NCI-H2171 (cell line): Measurements from ENCODE around the gene CLEC6A.
A peak's percentile ranks its signal among the peaks of the same experiment; 100 is the strongest.
"Not testable (repeated sequence)": the region's sequence is repeated elsewhere in the genome, so short reads cannot be mapped to it uniquely, and the experiment has no call there.

ENCODE experiments used
- DNase-seq: peaks from one replicate; lab custom pipeline; 2025; lab: John Stamatoyannopoulos, UW

The CLEC6A gene

DNA sequence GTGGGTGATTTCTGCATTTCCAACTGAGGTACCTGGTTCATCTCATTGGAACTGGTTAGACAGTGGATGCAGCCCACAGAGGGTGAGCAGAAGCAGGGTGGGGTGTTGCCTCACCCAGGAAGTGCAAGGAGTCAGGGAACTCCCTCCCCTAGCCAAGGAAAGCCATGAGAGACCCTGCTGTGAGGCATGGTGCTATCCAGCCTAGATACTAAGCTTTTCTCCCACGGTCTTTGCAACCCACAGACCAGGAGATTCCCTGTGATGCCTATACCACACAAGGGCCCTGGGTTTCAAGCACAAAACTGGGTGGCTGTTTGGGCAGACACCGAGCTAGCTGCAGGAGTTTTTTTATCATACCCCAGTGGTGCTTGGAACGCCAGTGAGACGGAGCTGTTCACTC lies 39.9 kb downstream of the CLEC6A start:
- not testable (repeated sequence) for DNase-seq

DNA sequence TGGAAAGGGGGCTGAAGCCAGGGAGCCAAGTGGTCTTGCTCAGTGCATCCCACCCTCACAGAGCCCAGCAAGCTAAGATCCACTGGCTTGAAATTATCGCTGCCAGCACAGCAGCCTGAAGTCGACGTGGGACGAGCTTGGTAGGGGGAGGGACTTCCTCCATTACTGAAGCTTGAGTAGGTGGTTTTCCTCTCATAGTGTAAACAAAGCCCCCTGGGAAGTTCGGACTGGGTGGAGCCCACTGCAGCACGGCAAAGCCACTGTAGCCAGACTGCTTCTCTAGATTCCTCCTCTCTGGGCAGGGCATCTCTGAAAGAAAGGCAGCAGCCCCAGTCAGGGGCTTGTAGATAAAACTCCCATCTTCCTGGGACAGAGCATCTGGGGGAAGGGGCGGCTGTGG lies 40.3 kb downstream of the CLEC6A start:
- not testable (repeated sequence) for DNase-seq

DNA sequence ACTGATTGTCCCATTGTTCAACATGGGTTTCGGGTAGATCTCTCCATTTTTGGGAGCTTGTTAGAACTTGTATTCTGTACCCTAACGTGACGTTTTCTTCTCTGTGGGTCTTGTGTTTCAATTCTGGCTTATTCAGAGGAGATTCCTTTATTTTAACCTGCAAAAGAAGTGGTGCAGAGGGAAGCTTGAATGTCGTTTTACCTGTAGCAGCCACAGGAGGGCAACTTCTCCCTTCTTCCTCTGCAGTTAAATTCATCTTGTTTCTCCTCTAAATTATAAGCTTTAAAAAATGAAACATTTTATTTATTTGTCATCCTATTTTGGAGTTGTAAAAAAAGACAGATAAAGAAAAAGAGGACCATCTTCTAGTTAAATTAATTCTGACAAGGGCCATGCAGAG lies 43.9 kb downstream of the CLEC6A start:
- no peak for DNase-seq

DNA sequence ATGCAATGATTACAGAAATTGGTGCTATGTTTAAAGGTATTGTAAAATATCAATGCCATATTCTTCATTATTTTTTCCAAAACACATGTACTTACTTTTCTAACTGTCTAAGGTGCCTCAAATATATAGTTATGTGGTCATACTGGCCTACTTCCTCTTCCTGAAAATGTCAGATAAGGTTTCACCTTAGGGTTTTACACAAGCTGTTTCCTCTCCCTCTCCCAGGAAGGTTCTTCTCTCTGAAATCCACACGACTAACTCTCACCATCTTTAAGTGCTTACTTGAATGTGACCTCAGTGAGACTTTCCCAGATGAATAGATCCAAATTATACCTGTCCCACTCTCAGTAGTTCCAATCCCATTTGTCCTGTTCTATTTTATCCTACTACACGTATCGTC lies 46.0 kb downstream of the CLEC6A start:
- no peak for DNase-seq

DNA sequence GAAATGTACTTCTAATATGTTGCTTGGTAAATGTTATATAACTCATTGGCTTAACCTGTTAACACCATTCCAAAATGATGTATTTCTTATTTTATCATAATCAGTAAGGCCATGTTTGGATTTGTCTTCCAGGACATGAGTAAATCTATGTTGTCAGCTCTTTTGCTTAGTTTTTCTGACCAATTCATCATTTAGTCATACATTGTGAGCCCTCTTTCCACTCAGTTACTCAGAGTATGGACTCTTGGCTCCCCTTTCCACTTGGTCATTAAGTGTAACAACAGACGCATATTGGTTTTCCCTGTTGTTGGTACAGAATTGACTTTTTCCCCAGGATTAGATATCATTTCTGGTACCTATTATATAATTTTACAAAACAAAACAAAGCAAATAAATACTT lies 48.6 kb downstream of the CLEC6A start:
- no peak for DNase-seq

DNA sequence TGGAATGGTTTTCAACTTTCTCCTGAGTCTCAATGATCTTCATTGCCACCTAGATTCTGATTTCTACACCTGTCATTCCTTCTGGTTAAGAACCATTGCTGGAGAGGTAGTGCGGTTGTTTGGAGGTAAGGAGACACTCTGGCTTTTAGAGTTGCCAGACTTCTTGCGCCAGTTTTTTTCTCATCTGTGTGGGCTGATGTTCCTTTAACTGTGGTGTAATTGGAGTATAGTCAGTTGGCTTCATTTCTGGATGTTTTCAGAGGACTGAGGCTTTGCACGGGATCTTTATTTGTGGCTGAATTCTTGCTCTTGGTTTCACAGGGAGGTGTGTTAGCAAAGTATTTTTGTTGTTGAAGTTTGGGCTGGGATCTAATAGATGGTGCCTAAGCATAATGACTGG lies 51.8 kb downstream of the CLEC6A start:
- no peak for DNase-seq

DNA sequence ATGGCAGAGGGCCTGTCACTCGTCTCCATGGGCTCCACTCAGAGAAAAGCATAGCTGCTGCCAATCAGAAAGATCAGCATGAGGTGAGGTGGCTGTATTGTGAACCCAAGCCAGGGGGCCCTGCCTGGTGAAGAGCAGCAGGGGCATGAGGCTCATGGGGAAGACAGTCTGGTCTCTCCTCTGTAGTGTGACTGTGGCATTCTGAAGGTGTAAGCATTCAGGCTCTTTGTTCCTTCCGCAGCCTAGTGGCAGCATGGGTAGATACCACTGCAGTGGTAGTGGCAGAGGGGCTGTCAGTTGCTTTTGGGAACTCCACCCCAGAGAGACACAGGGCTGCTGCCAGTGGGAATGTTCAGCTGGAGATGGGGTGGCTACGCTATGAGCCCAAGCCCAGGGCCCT lies 52.5 kb downstream of the CLEC6A start:
- no peak for DNase-seq

DNA sequence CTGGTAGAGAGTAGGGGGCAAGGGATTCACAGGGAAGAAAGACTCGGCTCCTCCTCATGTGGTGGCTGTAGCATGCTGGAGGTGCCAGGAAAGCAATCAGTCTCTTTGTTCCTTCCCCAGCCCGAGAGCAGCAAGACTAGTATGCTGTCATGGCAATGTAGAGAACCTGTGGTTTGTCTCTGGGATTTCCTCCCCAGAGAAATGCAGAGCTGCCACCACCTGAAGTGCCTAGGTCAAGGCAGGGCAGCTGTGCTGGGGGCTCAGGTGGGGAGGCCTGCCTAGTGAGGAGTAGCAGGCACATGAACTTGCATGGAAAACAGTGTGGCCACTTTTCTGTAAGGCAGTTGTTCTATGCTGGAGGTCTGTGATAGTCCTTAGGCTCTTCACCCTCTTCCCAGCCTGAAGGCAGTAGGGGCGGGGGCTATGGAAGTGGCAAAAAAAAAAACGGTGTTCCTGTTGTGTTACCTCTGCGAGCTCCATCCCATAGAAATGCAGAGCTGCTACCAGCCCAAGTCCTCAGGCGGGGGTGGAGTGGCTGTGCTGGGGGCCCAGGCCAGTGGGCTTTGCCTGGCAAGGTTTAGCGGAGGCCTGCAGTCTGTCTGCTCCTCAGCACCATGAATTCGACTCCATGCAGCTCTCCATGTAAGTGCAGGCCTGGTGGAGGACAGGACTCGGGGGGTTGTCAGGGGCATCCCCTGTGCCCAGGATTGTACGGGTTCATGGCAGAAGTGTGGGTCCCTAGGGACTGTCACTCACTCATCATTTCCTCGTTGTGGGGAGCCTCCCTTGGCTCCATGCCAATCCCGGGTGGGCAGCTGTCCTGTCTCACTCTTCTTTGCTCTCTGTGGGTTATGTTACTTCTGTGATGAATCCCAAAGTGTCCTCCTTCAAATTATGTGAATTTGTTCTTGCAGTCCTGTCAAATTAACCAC lies 53.4 kb downstream of the CLEC6A start:
- peak; percentile 25 for DNase-seq

DNA sequence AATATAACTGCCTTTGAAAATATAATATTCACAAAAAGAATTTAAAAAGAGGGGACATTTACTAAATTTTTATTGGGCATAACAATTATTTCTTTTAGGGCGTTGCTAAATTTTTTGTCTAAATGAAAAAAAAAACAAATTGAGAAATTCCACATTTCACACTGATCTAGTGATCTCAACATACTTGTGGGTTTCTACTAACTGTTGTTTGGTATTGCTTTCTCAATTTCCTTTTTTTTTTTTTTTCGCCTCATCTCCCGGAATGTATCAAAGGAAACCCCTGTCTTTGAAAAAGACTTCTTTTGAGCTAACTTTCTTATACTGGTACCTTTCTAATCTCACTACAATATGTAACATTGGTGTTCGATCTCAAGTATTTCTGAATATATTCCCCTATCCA lies 57.5 kb downstream of the CLEC6A start, which contains the start of gene CLEC4D:
CLEC4D (plus strand) TSS at position 248 of the 400 bp plus-strand sequence. CDS start 230 bp downstream, outside the sequence.
- no peak for DNase-seq

DNA sequence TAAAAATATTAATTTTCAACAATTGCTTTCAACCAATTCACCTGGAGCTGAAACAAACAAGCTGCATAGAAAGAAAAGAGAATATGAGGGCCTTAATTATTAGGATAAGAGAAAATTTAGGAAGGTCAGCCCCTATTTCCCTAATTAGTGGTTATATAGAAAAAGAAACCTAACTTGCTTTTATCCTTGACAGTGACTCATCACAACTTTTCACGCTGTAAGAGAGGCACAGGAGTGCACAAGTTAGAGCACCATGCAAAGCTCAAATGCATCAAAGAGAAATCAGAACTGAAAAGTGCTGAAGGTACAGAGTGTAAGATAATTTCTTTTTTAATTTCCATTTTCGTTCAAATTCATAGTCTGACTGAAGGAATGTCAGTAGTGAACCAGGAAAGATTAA lies 62.2 kb downstream of the CLEC6A start:
- no peak for DNase-seq

DNA sequence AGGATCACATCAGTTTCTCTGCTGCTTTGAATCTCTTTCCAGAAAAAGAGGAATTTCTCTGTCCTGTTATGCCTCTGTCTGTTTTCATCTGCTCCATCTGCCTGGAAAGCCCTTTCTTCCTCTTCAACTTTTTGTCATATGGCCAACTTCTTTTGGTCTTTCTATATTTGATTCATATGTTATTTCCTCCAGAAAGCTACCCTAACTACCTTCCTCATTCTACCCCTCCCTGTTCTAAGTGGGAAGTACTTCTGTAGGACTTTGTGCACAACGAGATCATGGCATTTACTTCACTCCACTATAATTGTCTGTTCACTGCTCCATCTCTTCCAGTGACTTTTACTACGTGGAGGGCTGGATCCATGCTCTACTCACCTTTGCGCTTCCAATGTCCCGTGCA lies 63.4 kb downstream of the CLEC6A start:
- no peak for DNase-seq

DNA sequence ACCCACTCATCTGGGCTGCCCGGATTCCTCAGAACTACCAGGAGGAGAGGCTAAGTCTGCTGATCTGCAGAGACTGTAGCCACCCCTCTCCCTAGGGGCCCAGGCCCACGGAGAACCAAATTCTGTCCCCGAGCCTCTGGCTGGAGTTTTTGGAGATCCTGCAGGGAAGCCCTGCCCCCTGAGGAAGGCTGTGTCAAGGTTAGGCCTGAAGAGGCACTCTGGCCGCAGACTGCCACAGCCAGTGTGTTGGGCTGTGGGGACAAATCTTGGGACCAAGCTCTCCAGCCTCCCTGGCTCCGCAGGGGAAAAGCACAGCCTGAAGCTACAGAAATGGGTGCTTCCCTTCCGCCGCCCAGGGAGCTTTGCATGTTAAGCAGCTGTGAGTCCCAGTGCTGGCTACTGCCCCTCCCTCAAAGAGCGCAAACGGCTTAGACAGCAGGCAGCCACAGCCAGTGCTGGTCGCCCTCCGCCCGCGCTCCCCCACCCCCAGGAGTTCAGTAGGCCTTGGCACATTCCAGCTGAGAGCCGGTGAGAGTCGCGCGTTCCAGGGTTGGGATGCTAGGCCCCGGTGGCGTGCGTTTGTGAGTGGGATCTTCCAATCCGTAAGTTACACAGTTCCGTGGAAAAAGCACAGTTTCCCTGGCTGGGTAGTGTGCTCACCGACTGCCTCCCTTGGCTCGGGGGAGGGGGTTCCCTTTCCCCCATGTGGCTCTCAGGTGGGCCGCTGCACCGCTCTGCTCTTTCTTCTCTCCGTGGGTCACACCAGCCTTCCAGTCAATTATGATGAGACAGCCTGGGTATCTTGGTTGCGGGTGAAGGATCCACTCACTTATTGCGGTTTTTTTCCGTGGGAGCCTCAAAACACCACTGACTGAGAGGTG lies 71.7 kb downstream of the CLEC6A start:
- no peak for DNase-seq
